ENCODE results near the gene PCOLCE2. TPM values are rescaled to one million over a fixed set of nuclear protein-coding genes. Genes with fewer than 3 reads are reported as not detected.

Gene PCOLCE2
- total RNA-seq, 1 donor from 2014 or later, result 5.4 TPM

DNA sequence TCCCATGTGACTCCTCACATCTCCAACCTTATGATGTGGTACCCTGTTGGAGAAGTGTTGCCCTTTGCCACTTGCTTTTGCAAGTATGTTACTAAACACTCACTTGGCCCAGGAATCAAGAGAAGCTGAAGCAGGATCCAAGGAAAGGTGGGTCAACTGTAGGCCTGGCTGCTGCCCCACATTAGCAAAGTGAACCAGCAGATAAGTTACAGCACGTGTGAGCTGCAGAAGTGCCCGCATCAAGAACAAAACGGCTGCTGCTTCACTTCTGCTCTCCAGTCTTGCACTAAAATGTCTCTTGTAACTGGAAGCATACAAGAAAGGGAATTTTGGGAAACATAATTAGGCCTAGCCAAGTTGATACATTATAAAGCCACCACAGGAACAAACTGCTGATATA lies 79.6 kb downstream of the PCOLCE2 start:
- H3K9me3 ChIP-seq (ENCODE audit: insufficient read depth, low read depth, low read length), result no peaks in the 10 kb centered on the region
- no peak overlapping the region for H3K4me3 ChIP-seq (ENCODE audit: insufficient read depth, low read depth, low read length)
- Mint-ChIP-seq H3K27me3 (ENCODE audit: low read depth, unreplicated experiment) (peaks cover 2% of the 10 kb centered on the region), H3K4me3 (ENCODE audit: unreplicated experiment) (no peak overlapping the region), H3K27ac (ENCODE audit: unreplicated experiment) (no peak overlapping the region), H3K36me3 (ENCODE audit: low read depth, unreplicated experiment) (peaks cover 4% of the 10 kb centered on the region), H3K4me1 (ENCODE audit: low read depth, unreplicated experiment) (peaks cover 6% of the 10 kb centered on the region), H3K9me3 (ENCODE audit: unreplicated experiment) (no peaks in the 10 kb centered on the region)
- FAIRE-seq (no peak), DNase-seq (ENCODE audit: low read depth) (no peak)
- no peak overlapping the region for H3K9ac ChIP-seq (ENCODE audit: low read length)
- H3K79me2 ChIP-seq (ENCODE audit: insufficient read depth, low read length), result no peaks in the 10 kb centered on the region
- no peaks in the 10 kb centered on the region for H3K27me3 ChIP-seq (ENCODE audit: insufficient read depth, low read length)
- H3K4me1 ChIP-seq (ENCODE audit: insufficient read depth, low read length), result peaks cover 6% of the 10 kb centered on the region
- no peak for TF ChIP-seq CTCF (IDR thresholded peaks at IDR 0.05; ENCODE audit: insufficient read depth, low read depth, low read length)
- no peak for TF ChIP-seq EZH2 (IDR thresholded peaks at IDR 0.05; ENCODE audit: insufficient read depth, low read length)
- H4K20me1 ChIP-seq (ENCODE audit: insufficient read depth, low read length), result no peaks in the 10 kb centered on the region
- no peak overlapping the region for H3K4me2 ChIP-seq (ENCODE audit: low read length)
- no peak overlapping the region for H2AFZ ChIP-seq (ENCODE audit: low read depth, low read length)
- H3K36me3 ChIP-seq (ENCODE audit: insufficient read depth, low read length), result no peaks in the 10 kb centered on the region
- H3K27ac ChIP-seq (ENCODE audit: low read depth, low read length), result no peak overlapping the region

- H3K27me3 ChIP-seq (ENCODE audit: insufficient read depth, low read length), result no peaks in the 10 kb centered on the region
- H3K27me3 Mint-ChIP-seq (ENCODE audit: low read depth, unreplicated experiment), result peaks cover 2% of the 10 kb centered on the region
- H3K36me3 ChIP-seq (ENCODE audit: insufficient read depth, low read length), result no peaks in the 10 kb centered on the region
- peaks cover 7% of the 10 kb centered on the region for H3K4me1 Mint-ChIP-seq (ENCODE audit: low read depth, unreplicated experiment)
- H3K4me3 ChIP-seq (ENCODE audit: insufficient read depth, low read depth, low read length), result no peak overlapping the region
- DNase-seq (ENCODE audit: low read depth) (peak; percentile 82), FAIRE-seq (peak; percentile 66)
- H3K9ac ChIP-seq (ENCODE audit: low read length), result no peak overlapping the region
- H3K36me3 Mint-ChIP-seq (ENCODE audit: low read depth, unreplicated experiment), result peaks cover 5% of the 10 kb centered on the region
- H3K9me3 Mint-ChIP-seq (ENCODE audit: unreplicated experiment), result no peaks in the 10 kb centered on the region
- no peak overlapping the region for H3K4me3 Mint-ChIP-seq (ENCODE audit: unreplicated experiment)
- H2AFZ ChIP-seq (ENCODE audit: low read depth, low read length), result peak overlapping the region; percentile 19
- H3K27ac ChIP-seq (ENCODE audit: low read depth, low read length), result peak overlapping the region; percentile 10
- H3K9me3 ChIP-seq (ENCODE audit: insufficient read depth, low read depth, low read length), result no peaks in the 10 kb centered on the region
- peaks cover 6% of the 10 kb centered on the region for H3K4me1 ChIP-seq (ENCODE audit: insufficient read depth, low read length)
- no peaks in the 10 kb centered on the region for H3K79me2 ChIP-seq (ENCODE audit: insufficient read depth, low read length)
- TF ChIP-seq EZH2 (IDR thresholded peaks at IDR 0.05; ENCODE audit: insufficient read depth, low read length), result no peak
- TF ChIP-seq CTCF (IDR thresholded peaks at IDR 0.05; ENCODE audit: insufficient read depth, low read depth, low read length), result no peak
- no peaks in the 10 kb centered on the region for H4K20me1 ChIP-seq (ENCODE audit: insufficient read depth, low read length)
- H3K27ac Mint-ChIP-seq (ENCODE audit: unreplicated experiment), result peak overlapping the region; percentile 15
- no peak overlapping the region for H3K4me2 ChIP-seq (ENCODE audit: low read length)
Measured at GRCh38 chr3:142808103-142808917, 80.6 kb downstream of the PCOLCE2 start.

DNA sequence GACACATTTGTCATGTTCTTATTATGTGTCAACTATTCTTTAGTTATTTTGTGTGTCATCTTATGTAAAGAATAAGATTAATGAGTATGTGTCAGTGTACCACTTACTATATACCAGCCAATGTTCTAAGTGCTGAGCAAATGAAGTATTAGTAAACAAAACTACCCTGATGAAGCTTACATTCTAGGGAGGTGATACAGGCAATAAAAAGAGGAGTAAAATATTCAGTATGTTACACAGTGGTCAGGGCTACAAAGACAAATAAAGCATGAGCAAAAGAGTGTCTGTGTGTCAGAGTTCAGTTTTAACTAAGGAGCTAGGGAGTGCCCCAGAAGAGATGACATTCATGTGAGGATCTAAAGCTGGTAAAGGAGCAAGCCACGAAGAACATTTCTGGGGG lies 86.0 kb downstream of the PCOLCE2 start:
- H4K20me1 ChIP-seq (ENCODE audit: insufficient read depth, low read length), result no peaks in the 10 kb centered on the region
- H3K9ac ChIP-seq (ENCODE audit: low read length), result no peak overlapping the region
- TF ChIP-seq EZH2 (IDR thresholded peaks at IDR 0.05; ENCODE audit: insufficient read depth, low read length) (no peak), CTCF (IDR thresholded peaks at IDR 0.05; ENCODE audit: insufficient read depth, low read depth, low read length) (no peak)
- no peak overlapping the region for H3K27ac ChIP-seq (ENCODE audit: low read depth, low read length)
- no peaks in the 10 kb centered on the region for H3K36me3 ChIP-seq (ENCODE audit: insufficient read depth, low read length)
- no peak overlapping the region for H3K4me3 ChIP-seq (ENCODE audit: insufficient read depth, low read depth, low read length)
- no peaks in the 10 kb centered on the region for H3K9me3 ChIP-seq (ENCODE audit: insufficient read depth, low read depth, low read length)
- H3K27me3 Mint-ChIP-seq (ENCODE audit: low read depth, unreplicated experiment), result no peaks in the 10 kb centered on the region
- no peak overlapping the region for H2AFZ ChIP-seq (ENCODE audit: low read depth, low read length)
- FAIRE-seq, result no peak
- H3K27ac Mint-ChIP-seq (ENCODE audit: unreplicated experiment), result peak overlapping the region; percentile 72
- peaks cover 11% of the 10 kb centered on the region for H3K4me1 Mint-ChIP-seq (ENCODE audit: low read depth, unreplicated experiment)
- peaks cover 3% of the 10 kb centered on the region for H3K36me3 Mint-ChIP-seq (ENCODE audit: low read depth, unreplicated experiment)
- H3K27me3 ChIP-seq (ENCODE audit: insufficient read depth, low read length), result no peaks in the 10 kb centered on the region
- no peaks in the 10 kb centered on the region for H3K9me3 Mint-ChIP-seq (ENCODE audit: unreplicated experiment)
- no peak overlapping the region for H3K4me3 Mint-ChIP-seq (ENCODE audit: unreplicated experiment)
- H3K4me1 ChIP-seq (ENCODE audit: insufficient read depth, low read length), result peaks cover 1% of the 10 kb centered on the region
- no peak overlapping the region for H3K4me2 ChIP-seq (ENCODE audit: low read length)
- no peak for DNase-seq (ENCODE audit: low read depth)
- no peaks in the 10 kb centered on the region for H3K79me2 ChIP-seq (ENCODE audit: insufficient read depth, low read length)

Data from astrocyte (in vitro differentiated cells and primary cell).